ENCODE results near the gene SETMAR.
A peak's percentile ranks its signal among the peaks of the same experiment; 100 is the strongest.
"Not testable (repeated sequence)": the region's sequence is repeated elsewhere in the genome, so short reads cannot be mapped to it uniquely, and the experiment has no call there.

Gene SETMAR

GRCh38 chr3:4314688-4315087 is 11.5 kb downstream of the SETMAR start:
- no peak for DNase-seq

GRCh38 chr3:4320096-4320911 is 17.1 kb downstream of the SETMAR start:
- DNase-seq = no peak

- DNase-seq = no peak
Measured at GRCh38 chr3:4321732-4322131, 18.6 kb downstream of the SETMAR start.

DNA sequence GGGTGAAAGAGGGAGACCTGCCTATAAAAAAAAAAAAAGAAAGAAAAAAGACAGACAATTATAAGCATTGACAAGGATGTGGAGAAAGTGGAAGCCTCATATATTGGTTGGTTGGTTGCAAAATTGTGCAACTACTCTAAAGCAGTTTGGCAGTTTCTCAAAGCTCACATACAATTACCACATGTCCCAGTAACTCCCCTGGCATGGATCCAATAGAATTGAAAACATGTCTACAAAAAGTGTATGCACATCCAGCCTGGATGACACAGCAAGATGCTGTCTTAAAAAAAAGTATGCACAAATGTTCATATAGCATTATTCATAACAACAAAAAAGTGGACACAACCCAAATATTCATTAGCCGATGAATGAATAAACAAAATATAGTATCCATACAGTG is 19.5 kb downstream of the SETMAR start:
- no peak for DNase-seq

DNA sequence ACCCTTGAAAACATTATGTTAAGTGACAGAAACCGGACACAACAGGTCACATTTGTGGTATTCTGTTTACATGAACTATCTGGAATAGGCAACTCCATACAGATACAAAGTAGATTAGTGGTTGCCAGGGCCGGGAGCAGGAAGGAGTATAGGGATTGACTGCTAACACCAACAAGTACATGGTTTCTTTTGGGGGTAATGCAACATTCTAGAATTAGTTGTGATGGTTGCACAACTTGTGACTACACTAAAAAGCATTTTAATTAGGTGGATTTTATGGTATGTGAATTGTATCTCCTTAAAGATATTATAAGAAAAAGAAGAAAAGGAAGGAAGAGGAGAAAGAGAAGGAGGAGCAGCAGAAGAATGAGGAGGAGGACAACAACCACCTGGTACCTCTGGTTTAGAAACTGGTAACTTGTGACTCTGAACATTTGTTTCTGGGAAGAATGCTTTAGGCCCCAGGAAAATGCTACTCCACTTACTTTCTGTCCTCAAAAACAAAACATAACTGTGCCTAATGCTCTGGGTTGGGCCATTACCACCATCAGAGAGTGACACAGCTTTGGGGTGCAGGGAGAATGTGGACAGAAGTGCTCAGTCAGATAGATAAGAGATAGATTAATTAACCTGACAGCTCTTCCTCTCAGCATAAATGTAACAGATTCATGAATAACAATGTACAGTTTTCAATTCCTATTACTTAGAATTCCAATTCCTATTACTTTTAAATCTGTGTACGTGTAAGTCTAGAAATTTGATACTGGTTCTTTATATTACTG is 20.3 kb downstream of the SETMAR start:
- no peak for DNase-seq

DNA sequence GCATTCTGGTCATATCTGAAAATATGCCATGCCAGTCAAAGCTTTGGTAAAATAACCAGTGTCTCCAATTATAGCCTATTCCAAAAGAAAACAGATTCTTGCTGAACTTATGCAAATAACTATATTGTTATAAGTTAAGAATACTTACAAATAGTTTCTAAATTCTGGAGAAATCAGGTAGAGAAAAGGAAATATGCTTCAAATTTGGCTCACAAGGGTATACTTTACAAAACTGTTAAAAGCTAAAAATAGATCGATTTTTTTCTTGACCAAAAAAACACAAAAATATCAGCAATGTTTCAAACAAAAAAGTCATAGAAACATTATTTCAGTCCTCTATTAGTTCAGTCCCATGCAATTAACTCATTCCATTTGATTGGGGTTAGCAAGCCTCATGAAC is 23.7 kb downstream of the SETMAR start:
- DNase-seq = no peak

DNA sequence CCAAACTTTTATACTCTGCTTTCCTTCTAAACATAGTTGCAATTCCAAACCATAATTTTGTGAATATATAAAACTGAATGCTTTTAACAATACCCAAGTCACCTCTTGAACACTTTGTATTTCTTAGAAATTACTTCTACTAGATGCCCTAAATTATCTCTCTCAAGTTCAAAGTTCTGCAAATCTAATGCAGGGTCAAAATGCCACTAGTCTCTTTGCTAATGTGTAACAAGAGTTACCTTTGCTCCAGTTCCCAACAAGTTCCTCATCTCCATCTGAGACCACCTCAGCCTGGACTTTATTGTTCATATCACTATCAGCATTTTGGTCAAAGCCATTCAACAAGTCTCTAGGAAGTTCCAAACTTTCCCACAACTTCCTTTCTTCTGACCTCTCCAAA is 26.6 kb downstream of the SETMAR start:
- DNase-seq = not testable (repeated sequence)

GRCh38 chr3:4332111-4332510 is 28.9 kb downstream of the SETMAR start:
- DNase-seq = no peak

GRCh38 chr3:4332574-4332973 is 29.4 kb downstream of the SETMAR start:
- DNase-seq = no peak

GRCh38 chr3:4332991-4333390 is 29.8 kb downstream of the SETMAR start:
- no peak for DNase-seq

GRCh38 chr3:4334548-4334947 is 31.4 kb downstream of the SETMAR start:
- no peak for DNase-seq

- no peak for DNase-seq
Measured at GRCh38 chr3:4335840-4336562, 32.8 kb downstream of the SETMAR start.

- DNase-seq = no peak
Measured at GRCh38 chr3:4336850-4337546, 33.8 kb downstream of the SETMAR start.

DNA sequence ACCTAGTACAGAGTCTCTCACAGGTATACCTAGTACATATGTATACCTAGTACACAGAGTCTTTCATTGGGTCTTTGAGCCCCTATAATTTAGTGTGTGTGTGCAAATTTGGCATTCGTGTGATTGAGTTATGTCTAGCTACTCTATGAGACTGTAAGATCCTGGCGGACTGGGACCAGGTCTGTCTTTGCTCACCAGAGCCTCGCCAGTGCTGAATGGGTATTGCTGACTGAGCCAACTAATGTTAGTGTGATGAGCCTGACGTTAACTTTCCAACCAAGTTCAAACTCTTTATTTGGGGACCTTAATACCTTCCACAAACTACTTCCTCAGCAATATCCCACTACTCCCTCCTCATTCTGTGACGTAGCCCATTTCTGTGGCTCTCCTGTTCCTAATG is 35.6 kb downstream of the SETMAR start:
- no peak for DNase-seq

GRCh38 chr3:4340077-4340410 is 36.9 kb downstream of the SETMAR start:
- DNase-seq = no peak

DNA sequence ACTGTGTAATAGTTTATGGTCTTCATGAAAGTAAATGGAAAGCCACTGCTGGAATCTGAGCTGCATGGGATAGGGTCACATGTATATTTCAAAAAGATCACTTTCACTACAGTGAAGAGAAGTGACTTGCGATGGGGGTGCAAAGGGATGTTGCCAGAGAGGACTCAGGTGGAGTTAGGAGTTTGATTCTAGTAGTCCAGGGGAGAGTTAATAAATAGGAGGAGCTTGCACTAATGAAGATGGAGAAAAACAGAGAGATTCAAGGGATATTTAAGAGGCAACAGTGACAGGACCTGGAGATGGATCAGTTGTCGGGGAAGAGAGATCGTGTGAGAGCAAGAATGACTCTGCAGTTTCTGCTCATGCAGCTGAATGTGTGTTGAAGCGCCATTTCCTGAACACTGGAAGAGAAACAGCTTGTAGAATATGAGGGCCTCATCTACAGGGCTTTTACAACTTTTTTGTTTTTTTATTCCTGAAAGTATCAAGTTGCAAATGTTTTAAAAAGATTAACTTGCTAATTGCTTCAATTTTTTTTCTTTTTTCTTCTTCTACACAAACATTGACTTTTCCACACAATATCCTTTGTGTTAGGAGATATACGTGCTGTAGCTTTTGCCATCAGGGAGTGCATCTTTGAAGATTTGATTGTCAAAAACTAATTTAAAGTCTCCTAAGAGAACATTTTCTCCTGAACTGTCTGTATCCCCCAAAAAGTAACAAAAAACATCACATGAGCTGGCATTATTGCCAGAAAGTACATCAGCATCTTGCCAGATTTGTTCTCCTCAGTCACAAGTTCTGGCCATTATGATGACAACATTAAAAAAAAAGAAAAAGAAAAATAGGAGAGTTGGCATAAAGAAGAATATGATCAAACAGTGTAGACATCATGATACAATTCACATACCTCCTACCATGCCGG is 37.5 kb downstream of the SETMAR start:
- DNase-seq = no peak

- no peak for DNase-seq
Measured at GRCh38 chr3:4341336-4341675, 38.1 kb downstream of the SETMAR start.

DNA sequence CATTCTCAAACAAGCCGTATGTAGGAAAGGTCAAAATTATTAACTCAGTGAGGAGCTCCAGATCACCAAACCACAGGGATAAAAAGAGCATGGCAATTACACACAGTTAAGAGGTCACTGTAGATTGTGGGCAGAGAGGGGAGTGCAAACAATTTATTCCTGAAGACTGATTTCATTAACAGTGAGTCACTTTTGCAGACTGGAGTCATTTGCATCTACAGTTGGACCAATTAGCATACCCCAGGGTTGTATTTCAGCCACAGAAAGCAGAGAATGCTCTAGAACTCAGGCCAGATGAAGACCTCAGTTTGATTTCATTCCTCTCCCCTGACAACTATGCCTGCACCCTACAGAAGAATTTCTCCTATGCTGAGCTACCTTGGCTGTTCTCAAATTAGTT is 40.1 kb downstream of the SETMAR start:
- no peak for DNase-seq

GRCh38 chr3:4350789-4351163 is 47.6 kb downstream of the SETMAR start:
- DNase-seq = peak; percentile 30 to 35

- DNase-seq = peak; percentile 33 to 37
Measured at GRCh38 chr3:4351164-4351855, 48.1 kb downstream of the SETMAR start.

- no peak for DNase-seq
Measured at GRCh38 chr3:4351872-4352271, 48.7 kb downstream of the SETMAR start.
